H9 (cell line): ENCODE results near the gene MAP1S. TPM values are rescaled to one million over a fixed set of nuclear protein-coding genes. Genes with fewer than 3 reads are reported as not detected.
A peak's percentile ranks its signal among the peaks of the same experiment; 100 is the strongest.

Experiments
- DNase-seq: peaks from one replicate; pipeline ENCODE4 v3.0.0-alpha.2; 2017
- H2AFZ ChIP-seq: one replicate; pipeline ENCODE4 v1.6.1; 2013; ENCODE audit warnings: mild to moderate bottlenecking, low read length, control low read depth, moderate library complexity
- H2AK5ac ChIP-seq: 2 replicates; pipeline ENCODE4 v1.6.1; 2013; ENCODE audit warnings: low read length, control low read depth, mixed read lengths; ENCODE audit not compliant: insufficient read length
- H2BK120ac ChIP-seq: one replicate; pipeline ENCODE4 v1.6.1; 2013; ENCODE audit warnings: low read depth, mild to moderate bottlenecking, low read length, control low read depth, inconsistent platforms; ENCODE audit not compliant: poor library complexity, severe bottlenecking
- H2BK12ac ChIP-seq: 2 replicates; pipeline ENCODE4 v1.6.1; 2013; ENCODE audit warnings: low read length, control low read depth, mixed read lengths, low read depth; ENCODE audit not compliant: insufficient read length
- H2BK15ac ChIP-seq: 2 replicates; pipeline ENCODE4 v1.6.1; 2013; ENCODE audit warnings: low read depth, low read length, control low read depth
- H2BK20ac ChIP-seq: one replicate; pipeline ENCODE4 v1.6.1; 2013; ENCODE audit warnings: low read depth, mild to moderate bottlenecking, low read length, control low read depth, inconsistent platforms; ENCODE audit not compliant: poor library complexity, severe bottlenecking
- H2BK5ac ChIP-seq: 2 replicates; pipeline ENCODE4 v1.6.1; 2013; ENCODE audit warnings: low read length, control low read depth, mixed read lengths; ENCODE audit not compliant: insufficient read length
- H3K14ac ChIP-seq: 2 replicates; pipeline ENCODE4 v1.6.1; 2013; ENCODE audit warnings: low read length, control low read depth; ENCODE audit not compliant: insufficient read depth
- H3K18ac ChIP-seq: 2 replicates; pipeline ENCODE4 v1.6.1; 2013; ENCODE audit warnings: low read depth, mild to moderate bottlenecking, mixed read lengths, low read length, control low read depth; ENCODE audit not compliant: insufficient read length
- H3K23ac ChIP-seq: 2 replicates; pipeline ENCODE4 v1.6.1; 2013; ENCODE audit warnings: low read length, control low read depth, mixed read lengths, low read depth; ENCODE audit not compliant: insufficient read length
- H3K23me2 ChIP-seq: 2 replicates; pipeline ENCODE4 v1.6.1; 2013; ENCODE audit warnings: low read depth, mild to moderate bottlenecking, mixed read lengths, low read length, control low read depth; ENCODE audit not compliant: insufficient read length, poor library complexity, severe bottlenecking
- H3K27ac ChIP-seq: 2 replicates; pipeline ENCODE4 v1.5.1; 2013; ENCODE audit warnings: low read length, control low read depth, mixed read lengths, low read depth; ENCODE audit not compliant: insufficient read length
- H3K27me3 ChIP-seq: 2 replicates; pipeline ENCODE4 v1.6.1; 2013; ENCODE audit warnings: low read length, control low read depth, inconsistent platforms; ENCODE audit not compliant: insufficient read depth
- H3K4ac ChIP-seq: 2 replicates; pipeline ENCODE4 v1.6.1; 2013; ENCODE audit warnings: low read depth, mild to moderate bottlenecking, control low read depth, inconsistent platforms, low read length, moderate library complexity
- H3K4me1 ChIP-seq: 2 replicates; pipeline ENCODE4 v1.6.1; 2013; ENCODE audit warnings: low read length, control low read depth, inconsistent platforms; ENCODE audit not compliant: insufficient read depth
- H3K4me2 ChIP-seq: 2 replicates; pipeline ENCODE4 v1.6.1; 2013; ENCODE audit warnings: low read length, control low read depth, mixed read lengths; ENCODE audit not compliant: insufficient read length, insufficient read depth
- H3K56ac ChIP-seq: 2 replicates; pipeline ENCODE4 v1.6.1; 2013; ENCODE audit warnings: low read depth, mild to moderate bottlenecking, mixed read lengths, low read length, control low read depth; ENCODE audit not compliant: insufficient read length
- H3K79me1 ChIP-seq: 2 replicates; pipeline ENCODE4 v1.6.1; 2013; ENCODE audit warnings: low read depth, mild to moderate bottlenecking, moderate library complexity, low read length, control low read depth, inconsistent platforms; ENCODE audit not compliant: insufficient read depth, poor library complexity, severe bottlenecking
- H3K79me2 ChIP-seq: 2 replicates; pipeline ENCODE4 v1.6.1; 2013; ENCODE audit warnings: low read length, control low read depth, inconsistent platforms; ENCODE audit not compliant: insufficient read depth
- H3K9ac ChIP-seq: 2 replicates; pipeline ENCODE4 v1.6.1; 2013; ENCODE audit warnings: low read length, control low read depth, mixed read lengths; ENCODE audit not compliant: insufficient read length; ENCODE audit errors: extremely low read depth
- H3K9me3 ChIP-seq: one replicate; pipeline ENCODE4 v1.6.1; 2013; ENCODE audit warnings: low read depth, low read length, inconsistent platforms; ENCODE audit not compliant: control insufficient read depth
- H3T11ph ChIP-seq: one replicate; pipeline ENCODE4 v1.6.1; 2013; ENCODE audit warnings: mild to moderate bottlenecking, low read length, control low read depth, inconsistent platforms
- H4K20me1 ChIP-seq: one replicate; pipeline ENCODE4 v1.6.1; 2013; ENCODE audit not compliant: control insufficient read depth, insufficient read length, insufficient read depth
- H4K5ac ChIP-seq: 2 replicates; pipeline ENCODE4 v1.6.1; 2013; ENCODE audit warnings: low read depth, mild to moderate bottlenecking, mixed read lengths, low read length, control low read depth; ENCODE audit not compliant: insufficient read length
- H4K8ac ChIP-seq: replicated peaks from 2 replicates; pipeline ENCODE4 v1.6.1; 2013; ENCODE audit warnings: low read length, control low read depth, mixed read lengths, low read depth; ENCODE audit not compliant: insufficient read length
- H4K91ac ChIP-seq: 2 replicates; pipeline ENCODE4 v1.6.1; 2013; ENCODE audit warnings: low read depth, mild to moderate bottlenecking, moderate library complexity, mixed read lengths, low read length, control low read depth; ENCODE audit not compliant: insufficient read length
- H3K27ac Mint-ChIP-seq, 3 experiments: 2 replicates in 2 of 3; 3 replicates in 1 of 3; pipeline ENCODE4 v1.8.0; 2020 to 2021; ENCODE audit warnings: mixed read lengths in 3 of 3, mild to moderate bottlenecking in 1 of 3, moderate library complexity in 1 of 3
- H3K27me3 Mint-ChIP-seq: 2 replicates; pipeline ENCODE4 v1.8.0; 2021; ENCODE audit warnings: low read depth, mild to moderate bottlenecking, moderate library complexity, mixed read lengths
- H3K36me3 Mint-ChIP-seq, 3 experiments: 2 replicates in 2 of 3; 3 replicates in 1 of 3; pipeline ENCODE4 v1.8.0; 2020 to 2021; ENCODE audit warnings: low read depth in 3 of 3, mixed read lengths in 3 of 3; ENCODE audit not compliant: insufficient read depth in 1 of 3
- H3K4me1 Mint-ChIP-seq, 2 experiments: 2 replicates each; pipeline ENCODE4 v1.8.0; 2020; ENCODE audit warnings: mixed read lengths in 2 of 2
- H3K4me3 Mint-ChIP-seq, 2 experiments: 2 replicates in 1 of 2; 3 replicates in 1 of 2; pipeline ENCODE4 v1.8.0; 2020 to 2021; ENCODE audit warnings: mild to moderate bottlenecking in 2 of 2, mixed read lengths in 2 of 2, moderate library complexity in 1 of 2
- H3K9me3 Mint-ChIP-seq, 2 experiments: 2 replicates in 1 of 2; 3 replicates in 1 of 2; pipeline ENCODE4 v1.8.0; 2020; ENCODE audit warnings: mild to moderate bottlenecking in 2 of 2, mixed read lengths in 2 of 2, moderate library complexity in 1 of 2
- WGBS: extraction: QIAGEN DNeasy Blood & Tissue Kit; methylation state at CpG from one replicate; pipeline ENCODE4 v1.1.7; 2013; ENCODE audit warnings: missing lambda C conversion rate, low lambda C conversion rate, mixed read lengths; ENCODE audit not compliant: insufficient read length; ENCODE audit errors: extremely low coverage; 5-methylcytosine and 5-hydroxymethylcytosine counted together
- total RNA-seq: library from RNA; stranded (reverse); gene quantifications from 2 replicates; pipeline ENCODE4 v1.2.1, GENCODE V29; 2021
- TF ChIP-seq, protein P1 (sequence below): fragments of 200-600 bp; sonication (generic); conservative IDR thresholded peaks from 3 replicates; pipeline ENCODE4 v1.8.0; 2021; ENCODE audit warnings: antibody characterized with exemption, mild to moderate bottlenecking

The MAP1S gene
- total RNA-seq, 1 experiment from 2014 or later = 160 TPM

DNA sequence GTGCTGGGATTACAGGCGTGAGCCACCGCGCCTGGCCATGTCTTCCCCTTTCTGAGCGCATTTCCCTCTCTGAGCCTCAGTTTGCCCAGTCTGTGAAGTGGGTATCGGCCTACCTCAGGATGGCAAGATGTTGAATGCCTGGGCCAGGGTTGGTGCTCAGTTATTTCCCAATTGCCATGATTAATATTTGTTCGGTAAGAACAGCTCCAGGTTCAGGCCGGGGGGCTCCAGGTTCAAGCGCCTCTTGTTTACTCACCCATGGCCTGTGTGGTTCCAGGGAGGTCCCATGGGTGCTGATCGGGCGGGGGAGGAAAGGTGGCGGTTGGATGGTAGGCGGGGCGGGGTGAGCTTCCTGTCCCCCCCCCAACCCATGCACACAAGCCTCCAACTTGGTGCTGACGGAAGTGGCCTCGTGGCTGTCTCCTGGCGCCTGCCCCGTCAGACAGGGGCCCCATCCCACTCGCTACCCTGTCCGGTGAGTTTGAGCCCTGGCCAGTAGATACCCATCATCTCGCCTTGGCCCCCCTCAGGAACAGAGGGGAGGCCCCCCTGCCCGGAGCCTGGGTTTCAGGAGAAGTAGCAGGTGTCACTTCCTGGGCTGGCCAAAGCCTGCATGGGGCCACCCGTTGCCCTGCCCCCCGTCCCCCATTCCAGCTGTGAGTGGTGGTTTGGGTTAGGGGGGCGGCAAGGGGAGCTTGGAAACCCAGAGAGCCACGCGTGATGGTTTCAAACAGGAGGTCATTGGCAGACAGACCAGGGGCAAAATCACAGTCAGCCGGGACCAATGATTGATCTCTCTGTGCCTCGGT lies 32.0 kb downstream of the MAP1S start, which contains the start of gene FCHO1:
FCHO1 (plus strand) TSS at position 375 of the 809 bp plus-strand sequence. CDS start 3,688 bp downstream, outside the sequence.
- no CpG with 5 or more reads among the region's 28 CpGs for WGBS
- no peaks in the 10 kb centered on the region for H4K20me1 ChIP-seq
- no peak within 1 kb of the TSS for H2BK20ac ChIP-seq
- Mint-ChIP-seq H3K4me3 (no peak within 1 kb of the TSS), H3K36me3 (peaks cover 0 to 3% (median 0%) of the 10 kb centered on the region in 3 experiments; a peak in 2 of 7 replicates), H3K4me1 (peaks cover 7 to 44% of the 10 kb centered on the region in 2 experiments), H3K27ac (peak within 1 kb of the TSS in 1 of 3 experiments; percentile 48; a peak in 2 of 7 replicates), H3K9me3 (no peaks in the 10 kb centered on the region), H3K27me3 (no peaks in the 10 kb centered on the region; the same call in 1 of the 2 replicates)
- TF ChIP-seq, protein P1, sequence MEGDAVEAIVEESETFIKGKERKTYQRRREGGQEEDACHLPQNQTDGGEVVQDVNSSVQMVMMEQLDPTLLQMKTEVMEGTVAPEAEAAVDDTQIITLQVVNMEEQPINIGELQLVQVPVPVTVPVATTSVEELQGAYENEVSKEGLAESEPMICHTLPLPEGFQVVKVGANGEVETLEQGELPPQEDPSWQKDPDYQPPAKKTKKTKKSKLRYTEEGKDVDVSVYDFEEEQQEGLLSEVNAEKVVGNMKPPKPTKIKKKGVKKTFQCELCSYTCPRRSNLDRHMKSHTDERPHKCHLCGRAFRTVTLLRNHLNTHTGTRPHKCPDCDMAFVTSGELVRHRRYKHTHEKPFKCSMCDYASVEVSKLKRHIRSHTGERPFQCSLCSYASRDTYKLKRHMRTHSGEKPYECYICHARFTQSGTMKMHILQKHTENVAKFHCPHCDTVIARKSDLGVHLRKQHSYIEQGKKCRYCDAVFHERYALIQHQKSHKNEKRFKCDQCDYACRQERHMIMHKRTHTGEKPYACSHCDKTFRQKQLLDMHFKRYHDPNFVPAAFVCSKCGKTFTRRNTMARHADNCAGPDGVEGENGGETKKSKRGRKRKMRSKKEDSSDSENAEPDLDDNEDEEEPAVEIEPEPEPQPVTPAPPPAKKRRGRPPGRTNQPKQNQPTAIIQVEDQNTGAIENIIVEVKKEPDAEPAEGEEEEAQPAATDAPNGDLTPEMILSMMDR = no peak
- no peak within 1 kb of the TSS for H3K27ac ChIP-seq
- H3K79me2 ChIP-seq = no peaks in the 10 kb centered on the region; the same call in 1 of the 2 replicates
- no peak within 1 kb of the TSS for H2BK120ac ChIP-seq
- no peak within 1 kb of the TSS for H3K9ac ChIP-seq
- no peaks in the 10 kb centered on the region for H3K9me3 ChIP-seq
- no peak within 1 kb of the TSS for H3K56ac ChIP-seq
- no peak within 1 kb of the TSS for H2AFZ ChIP-seq
- H4K5ac ChIP-seq = no peak within 1 kb of the TSS
- no peak within 1 kb of the TSS for H4K91ac ChIP-seq
- no peaks in the 10 kb centered on the region for H3K27me3 ChIP-seq
- no peak within 1 kb of the TSS for H2BK12ac ChIP-seq
- H3T11ph ChIP-seq = no peak within 1 kb of the TSS
- H3K23me2 ChIP-seq = peaks cover 5% of the 10 kb centered on the region
- no peak within 1 kb of the TSS for H2AK5ac ChIP-seq
- no peaks in the 10 kb centered on the region for H3K79me1 ChIP-seq
- H3K18ac ChIP-seq = no peak within 1 kb of the TSS
- DNase-seq = no peak
- H3K23ac ChIP-seq = no peak within 1 kb of the TSS
- H3K4me1 ChIP-seq = no peaks in the 10 kb centered on the region
- H4K8ac ChIP-seq = no peak within 1 kb of the TSS
- no peak within 1 kb of the TSS for H2BK5ac ChIP-seq
- no peak within 1 kb of the TSS for H3K4ac ChIP-seq
- no peak within 1 kb of the TSS for H2BK15ac ChIP-seq
- H3K14ac ChIP-seq = no peak within 1 kb of the TSS; the same call in 1 of the 2 replicates
- no peak within 1 kb of the TSS for H3K4me2 ChIP-seq
